Left ventricle myocardium inferior (tissue), 1 donor: ENCODE data around the gene FFAR1. TPM values are rescaled to one million over a fixed set of nuclear protein-coding genes. Genes with fewer than 3 reads are reported as not detected.
"Not testable (repeated sequence)": the region's sequence is repeated elsewhere in the genome, so short reads cannot be mapped to it uniquely, and the experiment has no call there.

Experiments
- DNase-seq: peaks from one replicate; pipeline ENCODE4 v3.0.0-alpha.2; 2020
- H3K27ac ChIP-seq: fragments of 200-600 bp; replicated peaks from 2 replicates; pipeline ENCODE4 v1.8.0; 2021
- H3K27me3 ChIP-seq: fragments of 200-600 bp; 2 replicates; pipeline ENCODE4 v1.8.0; 2021; ENCODE audit warnings: low read depth
- H3K36me3 ChIP-seq: fragments of 200-600 bp; 2 replicates; pipeline ENCODE4 v1.8.0; 2021
- H3K4me1 ChIP-seq: fragments of 200-600 bp; 2 replicates; pipeline ENCODE4 v1.8.0; 2021
- H3K4me3 ChIP-seq: fragments of 200-600 bp; 2 replicates; pipeline ENCODE4 v1.8.0; 2021; ENCODE audit warnings: mild to moderate bottlenecking, moderate library complexity
- H3K9me3 ChIP-seq: fragments of 200-600 bp; replicated peaks from 2 replicates; pipeline ENCODE4 v1.8.0; 2021
- intact Hi-C: fragments of 100-400 bp; cut with micrococcal nuclease; formaldehyde crosslinking; loops from one replicate; pipeline ENCODE4 v1.11.0; 2022
- total RNA-seq: library from RNA; stranded (reverse); fragmentation: NEBNext Ultra II Directional; extraction: Animal tissue kit (Norgen Biotek cat#: 25700); gene quantifications from one replicate; pipeline ENCODE4 v1.2.1, GENCODE V29; 2021
- TF ChIP-seq, protein P1 (sequence below): fragments of 200-600 bp; IDR thresholded peaks from 2 replicates; pipeline ENCODE4 v1.8.0; 2021; ENCODE audit warnings: antibody characterized with exemption, mild to moderate bottlenecking, borderline replicate concordance
- donor health status: DM: no; HTN: yes; CAD: no; lungs with severe emphysema.

FFAR1 gene
- total RNA-seq, 1 donor from 2014 or later: not detected

- DNase-seq: no peak
Measured at GRCh38 chr19:35368378-35368777, 20.7 kb downstream of the FFAR1 start.

DNA sequence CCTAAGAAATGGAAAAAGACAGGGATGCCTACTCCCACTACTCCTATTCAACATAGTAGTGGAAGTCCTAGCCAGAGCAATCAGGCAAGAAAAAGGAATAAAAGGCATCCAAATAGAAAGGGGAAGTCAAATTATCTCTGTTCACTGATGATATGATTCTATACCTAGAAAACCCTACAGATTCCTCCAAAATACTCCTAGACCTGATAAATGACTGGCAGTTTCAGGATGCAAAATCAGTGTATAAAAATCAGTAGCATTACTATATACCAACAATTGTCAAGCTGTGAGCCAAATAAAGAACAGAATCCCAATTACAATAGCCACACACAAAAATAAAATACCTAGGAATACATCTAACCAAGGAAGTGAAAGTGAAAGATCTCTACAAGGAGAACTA, 21.8 kb downstream of the FFAR1 start:
- H3K27me3 ChIP-seq: peaks cover 26% of the 10 kb centered on the region
- DNase-seq: no peak
- H3K4me1 ChIP-seq: no peaks in the 10 kb centered on the region
- no peak overlapping the region for H3K27ac ChIP-seq
- TF ChIP-seq, protein P1, sequence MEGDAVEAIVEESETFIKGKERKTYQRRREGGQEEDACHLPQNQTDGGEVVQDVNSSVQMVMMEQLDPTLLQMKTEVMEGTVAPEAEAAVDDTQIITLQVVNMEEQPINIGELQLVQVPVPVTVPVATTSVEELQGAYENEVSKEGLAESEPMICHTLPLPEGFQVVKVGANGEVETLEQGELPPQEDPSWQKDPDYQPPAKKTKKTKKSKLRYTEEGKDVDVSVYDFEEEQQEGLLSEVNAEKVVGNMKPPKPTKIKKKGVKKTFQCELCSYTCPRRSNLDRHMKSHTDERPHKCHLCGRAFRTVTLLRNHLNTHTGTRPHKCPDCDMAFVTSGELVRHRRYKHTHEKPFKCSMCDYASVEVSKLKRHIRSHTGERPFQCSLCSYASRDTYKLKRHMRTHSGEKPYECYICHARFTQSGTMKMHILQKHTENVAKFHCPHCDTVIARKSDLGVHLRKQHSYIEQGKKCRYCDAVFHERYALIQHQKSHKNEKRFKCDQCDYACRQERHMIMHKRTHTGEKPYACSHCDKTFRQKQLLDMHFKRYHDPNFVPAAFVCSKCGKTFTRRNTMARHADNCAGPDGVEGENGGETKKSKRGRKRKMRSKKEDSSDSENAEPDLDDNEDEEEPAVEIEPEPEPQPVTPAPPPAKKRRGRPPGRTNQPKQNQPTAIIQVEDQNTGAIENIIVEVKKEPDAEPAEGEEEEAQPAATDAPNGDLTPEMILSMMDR: no peak
- H3K9me3 ChIP-seq: peaks cover 3% of the 10 kb centered on the region
- H3K36me3 ChIP-seq: no peaks in the 10 kb centered on the region
- intact Hi-C loops: no loop called here
- H3K4me3 ChIP-seq: no peak overlapping the region

More at GRCh38 chr19:35368378-35368777, 20.7 kb downstream of the FFAR1 start:
- Histone ChIP-seq H3K9me3 (peaks cover 3% of the 10 kb centered on the region), H3K27ac (no peak overlapping the region), H3K4me3 (no peak overlapping the region), H3K36me3 (no peaks in the 10 kb centered on the region), H3K4me1 (no peaks in the 10 kb centered on the region), H3K27me3 (peaks cover 31% of the 10 kb centered on the region)
- intact Hi-C loops: no loop called here
- TF ChIP-seq, protein P1: no peak

DNA sequence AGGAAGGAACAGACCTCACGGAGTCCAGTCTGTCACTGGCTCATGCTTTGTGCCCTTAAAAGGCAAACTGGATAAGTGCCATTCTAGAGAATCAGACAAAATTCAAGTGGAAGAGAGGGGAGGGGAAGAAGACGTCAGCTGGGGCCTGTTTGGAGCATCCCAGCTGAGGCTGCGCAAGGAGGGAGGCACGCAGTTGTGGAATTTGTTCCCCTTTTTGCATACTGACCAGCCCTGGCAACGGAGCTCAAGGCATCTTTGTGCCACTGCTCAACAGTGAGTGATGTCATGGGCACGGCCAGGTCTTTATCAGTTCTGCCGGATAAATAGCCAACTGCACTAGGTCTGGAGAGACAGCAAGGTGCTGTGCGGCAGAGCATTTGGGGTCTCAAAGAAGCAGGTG, 23.0 kb downstream of the FFAR1 start, which contains the start of gene GPR42:
GPR42 (plus strand) TSS at position 347 of the 400 bp plus-strand sequence. CDS start 292 bp downstream, outside the sequence.
- TF ChIP-seq, protein P1: no peak
- no peak within 1 kb of the TSS for H3K27ac ChIP-seq
- no peaks in the 10 kb centered on the region for H3K36me3 ChIP-seq
- no peaks in the 10 kb centered on the region for H3K4me1 ChIP-seq
- peaks cover 21% of the 10 kb centered on the region for H3K27me3 ChIP-seq
- peaks cover 3% of the 10 kb centered on the region for H3K9me3 ChIP-seq
- DNase-seq: no peak
- intact Hi-C loops: no loop called here
- no peak within 1 kb of the TSS for H3K4me3 ChIP-seq

- H3K4me1 ChIP-seq: no peaks in the 10 kb centered on the region
- H3K4me3 ChIP-seq: no peak overlapping the region
- H3K27ac ChIP-seq: no peak overlapping the region
- DNase-seq: no peak
- TF ChIP-seq, protein P1: no peak
- H3K27me3 ChIP-seq: peaks cover 12% of the 10 kb centered on the region
- H3K36me3 ChIP-seq: no peaks in the 10 kb centered on the region
- intact Hi-C loops: no loop called here
- peaks cover 3% of the 10 kb centered on the region for H3K9me3 ChIP-seq
Measured at GRCh38 chr19:35373492-35373891, 25.8 kb downstream of the FFAR1 start.

DNA sequence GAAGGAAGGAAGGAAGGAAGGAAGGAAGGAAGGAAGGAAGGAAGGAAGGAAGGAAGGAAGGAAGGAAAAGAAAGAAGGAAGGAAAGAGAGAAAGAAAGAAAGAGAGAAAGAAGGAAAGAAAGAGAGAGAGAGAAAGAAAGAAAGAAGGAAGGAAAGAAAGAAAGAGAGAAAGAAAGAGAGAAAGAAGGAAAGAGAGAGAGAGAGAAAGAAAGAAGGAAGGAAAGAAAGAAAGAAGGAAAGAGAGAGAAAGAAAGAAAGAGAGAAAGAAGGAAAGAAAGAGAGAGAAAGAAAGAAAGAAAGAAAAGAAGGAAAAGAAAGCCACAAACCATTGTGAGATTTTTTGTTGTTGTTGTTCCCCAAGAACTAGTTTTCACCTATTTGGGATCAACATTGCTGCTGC, 26.3 kb downstream of the FFAR1 start:
- peaks cover 12% of the 10 kb centered on the region for H3K27me3 ChIP-seq
- H3K27ac ChIP-seq, intact Hi-C loops, H3K4me1 ChIP-seq, H3K9me3 ChIP-seq, H3K36me3 ChIP-seq, DNase-seq, H3K4me3 ChIP-seq: not testable (repeated sequence)

DNA sequence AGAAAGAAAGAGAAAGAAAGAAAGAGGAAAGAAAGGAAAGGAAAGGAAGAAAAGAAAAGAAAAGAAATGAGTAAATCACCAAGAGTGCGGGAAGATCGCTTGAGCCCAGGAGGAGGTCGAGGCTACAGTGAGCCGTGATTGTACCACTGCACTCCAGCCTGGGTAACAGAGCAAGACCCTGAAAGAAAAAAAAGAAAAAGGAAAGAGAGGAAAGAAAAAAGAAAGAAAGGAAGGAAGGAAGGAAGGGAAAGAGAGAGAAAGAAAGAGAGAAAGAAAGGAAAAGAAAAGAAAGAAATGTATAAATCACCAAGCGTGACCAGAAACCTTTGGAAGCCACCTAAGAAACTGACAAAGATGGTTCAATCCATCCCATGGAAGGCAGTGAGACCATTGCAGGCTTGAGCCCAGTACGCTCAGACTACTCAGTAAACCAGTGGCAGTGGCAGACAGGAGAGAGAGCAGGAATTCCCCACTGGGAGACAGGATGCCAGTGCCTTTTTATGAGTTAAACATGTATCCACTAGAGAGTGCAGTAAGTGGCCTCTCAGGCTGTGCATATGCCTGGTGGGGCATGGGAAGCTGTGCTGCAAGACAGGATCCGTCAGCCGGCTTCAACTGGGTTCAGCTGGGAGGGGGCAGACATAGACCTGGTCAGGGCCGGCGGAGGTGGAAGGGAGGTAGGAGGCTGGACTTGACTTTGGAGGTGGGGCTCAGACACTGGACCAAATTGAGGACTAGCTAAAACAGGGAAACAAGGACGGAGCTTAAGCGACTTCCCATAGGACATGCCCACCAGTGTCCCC, 28.0 kb downstream of the FFAR1 start:
- Histone ChIP-seq H3K4me3 (no peak overlapping the region), H3K36me3 (no peaks in the 10 kb centered on the region), H3K9me3 (no peaks in the 10 kb centered on the region), H3K4me1 (peaks cover 8% of the 10 kb centered on the region), H3K27ac (no peak overlapping the region), H3K27me3 (peaks cover 12% of the 10 kb centered on the region)
- TF ChIP-seq, protein P1: no peak
- intact Hi-C loops: no loop called here
- DNase-seq: no peak
